HFF-Myc (cell line): Measurements from ENCODE around the gene TTC28.

Experiments
- DNase-seq: peaks from one replicate; pipeline ENCODE4 v3.0.0-alpha.2; 2011; ENCODE audit warnings: low read depth; ENCODE audit errors: extremely low read depth
- H3K4me3 ChIP-seq: replicated peaks from 2 replicates; pipeline ENCODE4 v1.5.1; 2011; ENCODE audit warnings: low read depth, mild to moderate bottlenecking, control low read depth, low read length
- TF ChIP-seq, protein P1 (sequence below): IDR thresholded peaks from 2 replicates; pipeline ENCODE4 v1.5.1; 2012; ENCODE audit warnings: mild to moderate bottlenecking, low read depth, low read length, control low read depth; ENCODE audit errors: missing control alignments

The TTC28 gene

DNA sequence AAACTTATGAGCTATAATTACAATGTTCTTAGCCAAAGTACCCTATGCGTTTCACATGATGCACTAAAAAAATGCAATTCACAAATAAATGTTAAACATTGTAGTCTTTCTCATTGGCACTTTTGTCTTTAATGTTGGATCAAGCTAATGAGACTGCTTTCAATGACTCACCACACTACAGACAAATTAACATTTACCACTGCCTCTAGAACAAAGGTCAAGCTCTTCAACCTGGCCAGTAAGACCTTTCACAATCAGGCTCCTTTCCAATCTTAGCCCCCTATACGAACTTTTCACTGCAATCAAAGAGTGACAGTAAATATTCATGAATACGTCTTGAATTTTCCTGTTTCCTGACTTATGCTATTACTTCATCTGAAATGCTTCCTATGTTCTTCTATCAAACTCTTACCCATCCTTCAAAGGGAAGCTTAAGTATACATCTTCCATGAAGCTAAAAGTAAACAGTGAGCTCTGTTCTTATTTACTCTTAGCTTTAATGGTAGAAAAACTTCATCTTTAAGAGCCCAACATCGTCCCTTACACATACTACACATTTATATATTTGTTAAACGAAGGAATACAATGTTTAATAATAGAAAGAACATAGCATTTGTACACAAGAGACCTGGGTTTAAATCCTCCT, 433.9 kb downstream of the TTC28 start:
- TF ChIP-seq, protein P1, sequence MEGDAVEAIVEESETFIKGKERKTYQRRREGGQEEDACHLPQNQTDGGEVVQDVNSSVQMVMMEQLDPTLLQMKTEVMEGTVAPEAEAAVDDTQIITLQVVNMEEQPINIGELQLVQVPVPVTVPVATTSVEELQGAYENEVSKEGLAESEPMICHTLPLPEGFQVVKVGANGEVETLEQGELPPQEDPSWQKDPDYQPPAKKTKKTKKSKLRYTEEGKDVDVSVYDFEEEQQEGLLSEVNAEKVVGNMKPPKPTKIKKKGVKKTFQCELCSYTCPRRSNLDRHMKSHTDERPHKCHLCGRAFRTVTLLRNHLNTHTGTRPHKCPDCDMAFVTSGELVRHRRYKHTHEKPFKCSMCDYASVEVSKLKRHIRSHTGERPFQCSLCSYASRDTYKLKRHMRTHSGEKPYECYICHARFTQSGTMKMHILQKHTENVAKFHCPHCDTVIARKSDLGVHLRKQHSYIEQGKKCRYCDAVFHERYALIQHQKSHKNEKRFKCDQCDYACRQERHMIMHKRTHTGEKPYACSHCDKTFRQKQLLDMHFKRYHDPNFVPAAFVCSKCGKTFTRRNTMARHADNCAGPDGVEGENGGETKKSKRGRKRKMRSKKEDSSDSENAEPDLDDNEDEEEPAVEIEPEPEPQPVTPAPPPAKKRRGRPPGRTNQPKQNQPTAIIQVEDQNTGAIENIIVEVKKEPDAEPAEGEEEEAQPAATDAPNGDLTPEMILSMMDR: no peak
- no peak for DNase-seq
- H3K4me3 ChIP-seq: no peak overlapping the region

DNA sequence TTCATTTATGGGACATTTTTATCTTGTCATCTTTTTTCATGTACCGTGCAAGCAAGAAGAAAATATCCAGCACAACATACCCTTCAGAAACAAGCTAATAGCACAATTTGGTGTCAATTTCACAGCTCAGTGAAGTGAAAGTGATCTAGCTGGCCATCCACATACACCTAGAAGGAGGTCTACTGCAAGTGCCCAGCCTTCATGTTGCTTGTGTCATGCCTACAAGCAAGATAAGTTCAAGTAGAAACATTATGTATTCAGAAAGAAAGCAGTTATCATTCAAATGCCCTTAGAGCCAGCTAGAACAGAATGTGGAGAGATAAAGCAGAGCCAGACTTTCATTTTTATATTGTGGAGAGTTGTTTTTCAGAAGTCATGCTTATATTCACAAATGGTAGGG, 434.9 kb downstream of the TTC28 start:
- TF ChIP-seq, protein P1: no peak
- no peak for DNase-seq
- H3K4me3 ChIP-seq: no peak overlapping the region

DNA sequence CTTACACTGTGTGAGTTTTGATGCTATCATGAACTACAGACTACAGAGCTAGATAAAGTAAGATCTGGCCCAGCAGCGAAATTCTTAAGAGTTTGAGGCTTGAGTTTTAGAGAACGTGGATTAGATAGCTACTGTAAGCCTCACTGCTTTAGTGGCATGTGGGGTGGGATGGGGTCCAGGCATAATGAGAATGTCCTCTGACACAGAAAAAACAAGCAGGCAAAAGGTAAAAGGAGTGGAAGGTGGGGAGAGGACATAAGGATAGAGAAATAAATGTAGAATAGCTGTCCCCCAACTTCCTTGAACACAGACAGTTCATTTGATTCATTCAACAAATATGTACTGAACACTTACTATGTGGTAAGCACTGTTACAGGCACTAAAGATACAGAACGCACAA, 436.1 kb downstream of the TTC28 start:
- TF ChIP-seq, protein P1: no peak
- no peak for DNase-seq

DNA sequence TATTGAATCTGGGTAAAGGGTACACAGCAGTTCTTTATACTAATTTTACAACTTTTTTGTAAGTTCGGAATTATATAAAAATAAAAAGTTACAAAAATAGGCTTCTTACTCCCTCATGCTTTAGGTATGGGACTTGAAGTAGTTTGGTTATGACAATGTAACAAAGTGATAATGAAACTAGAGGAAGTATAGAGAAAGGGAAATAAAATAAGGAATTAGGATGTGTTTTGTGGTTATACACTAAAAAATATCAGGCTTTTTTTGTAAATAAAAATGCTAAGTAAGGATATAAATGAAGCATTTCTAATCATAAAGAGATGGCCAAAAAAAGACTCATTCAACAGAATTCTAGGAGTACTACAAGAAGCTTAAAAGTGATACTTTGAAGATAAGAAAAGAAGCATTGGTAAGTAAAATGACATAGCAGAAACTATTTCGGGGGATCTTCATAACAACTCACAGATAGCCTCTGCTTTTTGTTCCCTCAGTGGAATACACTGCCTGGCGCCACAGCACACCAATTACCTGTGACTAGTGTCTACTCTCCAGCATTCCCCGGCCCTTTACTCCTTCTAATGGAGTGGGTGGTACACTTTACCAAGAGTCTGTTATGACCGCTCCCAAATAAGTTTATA, 437.9 kb downstream of the TTC28 start:
- TF ChIP-seq, protein P1: no peak
- no peak overlapping the region for H3K4me3 ChIP-seq
- no peak for DNase-seq

More for the DNA sequence above, 436.1 kb downstream of the TTC28 start:
- H3K4me3 ChIP-seq: no peak overlapping the region

DNA sequence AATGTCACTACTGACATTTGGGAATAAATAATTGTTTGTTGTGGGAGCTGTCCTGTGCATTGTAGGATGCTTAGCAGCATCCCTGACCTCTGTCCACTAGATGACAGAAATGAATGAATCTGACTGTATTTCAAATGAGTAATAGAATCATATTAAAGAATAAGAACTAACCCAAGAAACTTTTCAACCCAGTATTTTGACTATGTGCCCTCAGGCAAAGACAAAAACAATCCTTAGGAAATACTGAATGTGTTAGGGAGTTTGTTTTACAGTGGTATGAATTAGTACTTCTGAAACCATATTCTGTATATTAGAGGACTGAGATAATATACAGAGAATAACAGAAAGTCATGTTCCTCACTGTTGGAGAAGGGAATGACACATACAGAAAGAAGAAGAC, 439.7 kb downstream of the TTC28 start:
- DNase-seq: no peak
- TF ChIP-seq, protein P1: no peak
- H3K4me3 ChIP-seq: no peak overlapping the region

DNA sequence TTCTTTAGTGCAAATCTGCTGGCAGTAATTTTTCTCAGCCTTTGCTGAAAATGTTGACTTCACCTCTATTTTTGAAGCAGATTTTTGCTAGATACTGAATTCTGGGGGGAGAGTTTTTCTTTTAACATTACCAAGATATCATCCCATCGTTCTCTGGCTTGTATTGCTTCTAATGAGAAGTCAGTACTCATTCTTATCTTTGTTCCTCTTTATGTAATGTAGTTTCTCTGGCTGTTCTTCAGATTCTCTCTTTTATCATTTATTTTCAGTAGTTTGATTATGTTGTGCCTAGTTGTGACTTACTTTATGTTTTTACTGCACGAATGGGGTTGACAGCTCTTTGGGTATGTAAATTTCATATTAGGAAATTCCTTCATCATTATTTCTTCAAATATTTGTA, 441.9 kb downstream of the TTC28 start:
- no peak for DNase-seq
- TF ChIP-seq, protein P1: no peak
- H3K4me3 ChIP-seq: no peak overlapping the region
